ENCODE results near the gene MGAT2. TPM values are rescaled to one million over a fixed set of nuclear protein-coding genes. Genes with fewer than 3 reads are reported as not detected.

The MGAT2 gene
- polyA plus RNA-seq (2011; rRNA removed) = 47.5 and 54.7 TPM in 2 replicates
- 25.8 and 31.1 TPM in 2 replicates for polyA minus RNA-seq (2011; rRNA and poly(A)+ RNA removed)

- CTCF ChIA-PET = interaction anchor here (0.8 to 2.6 kb wide), 4 partner anchors 14 to 159 kb away, joined by 3 to 17 read pairs (median 6); partner anchors contain the start of gene DNAAF2
- peak within 1 kb of the TSS; percentile 93 for H3K4me3 ChIP-seq (ENCODE audit: low read depth, low read length)
- no peaks in the 10 kb centered on the region; the same call in 1 of the 2 replicates for H3K9me3 ChIP-seq (ENCODE audit: control insufficient read depth, insufficient read depth, low read length)
- peak; percentile 98 for DNase-seq (ENCODE audit: low read depth, low spot score)
- peak; percentile 53 for TF ChIP-seq CTCF (IDR thresholded peaks at IDR 0.05; ENCODE audit: low read depth, low read length)
- H3K27ac ChIP-seq (ENCODE audit: low read depth, low read length) = peak within 1 kb of the TSS; percentile 95
- POLR2A ChIA-PET = interaction anchor here (0.6 to 2.5 kb wide), 16 partner anchors 8 to 442 kb away, joined by 3 to 26 read pairs (median 6); partner anchors contain the start of genes DNAAF2, KLHDC2, LRR1 and NEMF
- H3K27me3 ChIP-seq (ENCODE audit: control insufficient read depth, insufficient read depth, low read length) = no peaks in the 10 kb centered on the region
Measured at GRCh38 chr14:49620182-49621113, at the start of gene MGAT2, which contains the start of gene RPL36AL. Gene MGAT2 (plus strand): TSS chr14:49620799. CDS start chr14:49621269, 470 bp downstream. Gene RPL36AL (minus strand): TSS chr14:49620626. CDS start chr14:49619104, 1,522 bp downstream.

- Histone ChIP-seq H3K27ac (ENCODE audit: low read depth, low read length) (no peak overlapping the region), H3K4me3 (ENCODE audit: low read depth, low read length) (no peak overlapping the region), H3K9me3 (ENCODE audit: control insufficient read depth, insufficient read depth, low read length) (no peaks in the 10 kb centered on the region), H3K27me3 (ENCODE audit: control insufficient read depth, insufficient read depth, low read length) (no peaks in the 10 kb centered on the region)
- ChIA-PET CTCF (interaction anchor here (1.7 kb wide), 1 partner anchor 113 kb away, joined by 6 read pairs; no protein-coding TSS in a partner anchor), POLR2A (no interaction called here)
- TF ChIP-seq CTCF (IDR thresholded peaks at IDR 0.05; ENCODE audit: low read depth, low read length) = no peak
- DNase-seq (ENCODE audit: low read depth, low spot score) = no peak
Measured at GRCh38 chr14:49574038-49574437, 46.6 kb upstream of the MGAT2 start.

GRCh38 chr14:49578141-49578540 is 42.5 kb upstream of the MGAT2 start:
- no peak overlapping the region for H3K4me3 ChIP-seq (ENCODE audit: low read depth, low read length)
- ChIA-PET POLR2A (no interaction called here), CTCF (interaction anchor here (0.9 to 1.4 kb wide), 2 partner anchors 9 to 117 kb away, joined by 3 to 4 read pairs; no protein-coding TSS in a partner anchor)
- H3K27me3 ChIP-seq (ENCODE audit: control insufficient read depth, insufficient read depth, low read length) = no peaks in the 10 kb centered on the region
- H3K9me3 ChIP-seq (ENCODE audit: control insufficient read depth, insufficient read depth, low read length) = no peaks in the 10 kb centered on the region
- DNase-seq (ENCODE audit: low read depth, low spot score) = no peak
- TF ChIP-seq CTCF (IDR thresholded peaks at IDR 0.05; ENCODE audit: low read depth, low read length) = no peak
- H3K27ac ChIP-seq (ENCODE audit: low read depth, low read length) = no peak overlapping the region

DNA sequence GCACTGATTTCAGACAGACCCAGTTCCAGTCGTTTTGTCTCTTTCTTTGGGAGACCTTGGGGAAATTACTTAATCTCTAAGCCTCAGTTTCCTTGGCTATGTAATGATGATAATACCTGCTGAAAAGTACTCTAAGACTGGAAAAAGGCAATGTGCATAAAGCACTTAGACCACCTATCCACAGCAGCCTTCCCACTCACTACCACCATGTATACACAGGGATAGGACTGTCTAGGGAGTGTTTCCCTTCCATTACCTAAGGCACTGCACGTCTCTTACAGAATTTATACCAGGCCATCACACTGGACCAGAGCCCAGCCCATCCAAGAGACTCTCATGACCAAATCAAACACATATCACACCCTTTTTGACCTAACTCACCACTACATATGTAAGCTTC is 40.8 kb upstream of the MGAT2 start:
- no peaks in the 10 kb centered on the region for H3K9me3 ChIP-seq (ENCODE audit: control insufficient read depth, insufficient read depth, low read length)
- DNase-seq (ENCODE audit: low read depth, low spot score) = no peak
- ChIA-PET CTCF (interaction anchor here (1.5 kb wide), 1 partner anchor 118 kb away, joined by 10 read pairs; no protein-coding TSS in a partner anchor), POLR2A (no interaction called here)
- no peak overlapping the region for H3K4me3 ChIP-seq (ENCODE audit: low read depth, low read length)
- no peaks in the 10 kb centered on the region for H3K27me3 ChIP-seq (ENCODE audit: control insufficient read depth, insufficient read depth, low read length)
- TF ChIP-seq CTCF (IDR thresholded peaks at IDR 0.05; ENCODE audit: low read depth, low read length) = no peak
- H3K27ac ChIP-seq (ENCODE audit: low read depth, low read length) = no peak overlapping the region
